ENCODE data around the gene BTBD16. TPM values are rescaled to one million over a fixed set of nuclear protein-coding genes. Genes with fewer than 3 reads are reported as not detected.

The BTBD16 gene
- total RNA-seq, 1 experiment from 2014 or later: not detected

DNA sequence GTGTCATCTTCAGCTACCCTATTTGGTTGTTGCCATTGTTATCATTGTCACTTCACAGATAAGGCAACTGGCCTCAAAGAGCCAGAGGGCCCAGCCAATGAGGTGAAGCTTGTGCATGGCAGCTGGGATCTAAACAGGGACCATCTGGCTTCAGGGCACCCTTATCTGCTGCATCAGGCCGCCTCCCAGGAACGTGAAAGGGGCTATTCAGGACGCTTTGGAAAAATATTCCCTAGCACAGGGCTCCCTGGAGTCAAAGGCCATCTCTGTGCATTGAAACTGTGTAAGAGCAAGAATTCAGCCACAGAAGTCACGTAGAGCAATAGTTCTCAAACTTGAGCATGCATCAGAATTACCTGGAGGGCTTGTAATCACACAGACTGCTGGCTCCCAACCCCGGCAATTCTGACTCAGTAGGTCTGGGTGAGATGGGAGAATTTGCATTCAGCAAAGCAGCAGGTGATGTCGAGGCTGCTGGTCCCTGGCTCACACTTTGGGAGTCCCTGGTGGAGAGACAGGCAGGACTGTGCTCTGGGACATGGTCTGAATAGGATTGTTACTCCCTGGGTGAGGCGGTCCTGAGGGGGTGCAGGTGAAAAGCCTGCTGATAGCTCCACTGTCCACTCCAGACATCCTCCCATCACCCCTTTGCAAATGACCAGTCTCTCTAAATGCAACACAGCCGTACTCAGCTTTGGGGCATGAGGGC lies 81.9 kb downstream of the BTBD16 start:
- peaks cover 10 to 15% of the 10 kb centered on the region in 2 experiments; a peak in 4 of 5 replicates for H3K9me3 Mint-ChIP-seq

More for the DNA sequence above, 81.9 kb downstream of the BTBD16 start:
- H2AFZ ChIP-seq (ENCODE audit: low read length): no peak overlapping the region
- no peak overlapping the region for H3K23ac ChIP-seq (ENCODE audit: insufficient read length, low read depth, low read length)
- no peaks in the 10 kb centered on the region for H4K20me1 ChIP-seq (ENCODE audit: control insufficient read depth, insufficient read depth, insufficient read length)
- no peak overlapping the region for H3K18ac ChIP-seq (ENCODE audit: insufficient read length, low read depth, low read length)
- H3K27me3 Mint-ChIP-seq (ENCODE audit: low read depth): peaks cover 16% of the 10 kb centered on the region
- H4K5ac ChIP-seq (ENCODE audit: insufficient read length, low read depth, low read length): no peak overlapping the region
- no peak overlapping the region for H3K4me2 ChIP-seq (ENCODE audit: insufficient read depth, insufficient read length, low read length)
- no peak for DNase-seq
- no peaks in the 10 kb centered on the region for H3K79me1 ChIP-seq (ENCODE audit: insufficient read depth, low read depth, low read length, poor library complexity, severe bottlenecking)
- no peak overlapping the region for H4K91ac ChIP-seq (ENCODE audit: insufficient read length, low read depth, low read length)
- H2BK120ac ChIP-seq (ENCODE audit: low read depth, low read length, poor library complexity, severe bottlenecking): no peak overlapping the region
- no peak overlapping the region for H2BK5ac ChIP-seq (ENCODE audit: insufficient read length, low read length)
- H3K4me1 ChIP-seq (ENCODE audit: insufficient read depth, low read length): no peaks in the 10 kb centered on the region; the same call in 1 of the 2 replicates
- no peaks in the 10 kb centered on the region for H3K27me3 ChIP-seq (ENCODE audit: insufficient read depth, low read length)
- no peak overlapping the region for H3K56ac ChIP-seq (ENCODE audit: insufficient read length, low read depth, low read length)
- H3K9me3 ChIP-seq (ENCODE audit: control insufficient read depth, low read depth, low read length): no peaks in the 10 kb centered on the region
- WGBS (ENCODE audit: extremely low coverage, insufficient read length, low lambda C conversion rate): no CpG with 5 or more reads among the region's 8 CpGs
- H2BK12ac ChIP-seq (ENCODE audit: insufficient read length, low read depth, low read length): no peak overlapping the region
- H3K27ac ChIP-seq (ENCODE audit: insufficient read length, low read depth, low read length): no peak overlapping the region
- TF ChIP-seq, protein P1, sequence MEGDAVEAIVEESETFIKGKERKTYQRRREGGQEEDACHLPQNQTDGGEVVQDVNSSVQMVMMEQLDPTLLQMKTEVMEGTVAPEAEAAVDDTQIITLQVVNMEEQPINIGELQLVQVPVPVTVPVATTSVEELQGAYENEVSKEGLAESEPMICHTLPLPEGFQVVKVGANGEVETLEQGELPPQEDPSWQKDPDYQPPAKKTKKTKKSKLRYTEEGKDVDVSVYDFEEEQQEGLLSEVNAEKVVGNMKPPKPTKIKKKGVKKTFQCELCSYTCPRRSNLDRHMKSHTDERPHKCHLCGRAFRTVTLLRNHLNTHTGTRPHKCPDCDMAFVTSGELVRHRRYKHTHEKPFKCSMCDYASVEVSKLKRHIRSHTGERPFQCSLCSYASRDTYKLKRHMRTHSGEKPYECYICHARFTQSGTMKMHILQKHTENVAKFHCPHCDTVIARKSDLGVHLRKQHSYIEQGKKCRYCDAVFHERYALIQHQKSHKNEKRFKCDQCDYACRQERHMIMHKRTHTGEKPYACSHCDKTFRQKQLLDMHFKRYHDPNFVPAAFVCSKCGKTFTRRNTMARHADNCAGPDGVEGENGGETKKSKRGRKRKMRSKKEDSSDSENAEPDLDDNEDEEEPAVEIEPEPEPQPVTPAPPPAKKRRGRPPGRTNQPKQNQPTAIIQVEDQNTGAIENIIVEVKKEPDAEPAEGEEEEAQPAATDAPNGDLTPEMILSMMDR (conservative IDR thresholded peaks at IDR 0.05): no peak
- no peak overlapping the region for H3K4ac ChIP-seq (ENCODE audit: low read depth, low read length)
- H3T11ph ChIP-seq (ENCODE audit: low read length): no peak overlapping the region
- H3K36me3 Mint-ChIP-seq (ENCODE audit: insufficient read depth in 1 of 3, low read depth in 3 of 3): peaks cover 0 to 10% (median 4%) of the 10 kb centered on the region in 3 experiments; a peak in 4 of 7 replicates
- no peak overlapping the region for H3K14ac ChIP-seq (ENCODE audit: insufficient read depth, low read length)
- H2BK15ac ChIP-seq (ENCODE audit: low read depth, low read length): no peak overlapping the region
- peaks cover 21 to 28% of the 10 kb centered on the region in 2 experiments for H3K4me1 Mint-ChIP-seq
- H4K8ac ChIP-seq (replicated peaks; ENCODE audit: insufficient read length, low read depth, low read length): no peak overlapping the region
- no peaks in the 10 kb centered on the region for H3K79me2 ChIP-seq (ENCODE audit: insufficient read depth, low read length)
- H3K23me2 ChIP-seq (ENCODE audit: insufficient read length, low read depth, low read length, poor library complexity, severe bottlenecking): no peaks in the 10 kb centered on the region
- no peak overlapping the region for H3K9ac ChIP-seq (ENCODE audit: extremely low read depth, insufficient read length, low read length)
- H3K4me3 Mint-ChIP-seq: no peak overlapping the region
- no peak overlapping the region for H2BK20ac ChIP-seq (ENCODE audit: low read depth, low read length, poor library complexity, severe bottlenecking)
- no peak overlapping the region for H3K27ac Mint-ChIP-seq
- no peak overlapping the region for H2AK5ac ChIP-seq (ENCODE audit: insufficient read length, low read length)
